Uterus (tissue), 4 donors: ENCODE results near the gene KIRREL3. TPM values are rescaled to one million over a fixed set of nuclear protein-coding genes. Genes with fewer than 3 reads are reported as not detected.

Experiments
- DNase-seq, 2 donors: peaks; one replicate each; pipeline ENCODE4 v3.0.0-alpha.2; 2019 to 2020
- H3K27ac ChIP-seq, 2 donors: fragments of 200-600 bp; sonication (generic); 1 replicate in 1 of 2; 2 replicates in 1 of 2; pipeline ENCODE4 v1.5.1; 2016 to 2018
- H3K27me3 ChIP-seq, 2 donors: fragments of 200-600 bp; sonication (generic); one replicate each; pipeline ENCODE4 v1.5.1; 2018 to 2019; ENCODE audit warnings: control low read depth in 1 of 2
- H3K36me3 ChIP-seq, 2 donors: fragments of 200-600 bp; sonication (generic); one replicate each; pipeline ENCODE4 v1.5.1; 2019; ENCODE audit warnings: control low read depth in 1 of 2
- H3K4me1 ChIP-seq, 2 donors: fragments of 200-600 bp; sonication (generic); one replicate each; pipeline ENCODE4 v1.5.1; 2018 to 2019; ENCODE audit warnings: control low read depth in 1 of 2
- H3K4me3 ChIP-seq, 2 donors: fragments of 200-600 bp; sonication (generic); 1 replicate in 1 of 2; 2 replicates in 1 of 2; pipeline ENCODE4 v1.5.1; 2018 to 2019; ENCODE audit warnings: mild to moderate bottlenecking in 1 of 2
- H3K9me3 ChIP-seq, 2 donors: fragments of 200-600 bp; sonication (generic); one replicate each; pipeline ENCODE4 v1.5.1; 2019; ENCODE audit warnings: control low read depth in 1 of 2
- CTCF ChIP-seq, 4 experiments: fragments of 200-600 bp in 2 of 4; fragments of 450-650 bp in 2 of 4; sonication (generic) in 2 of 4; IDR thresholded peaks; one replicate each; pipeline ENCODE4 v1.5.1; 2016 to 2019; ENCODE audit warnings: antibody characterized with exemption in 4 of 4, mild to moderate bottlenecking in 2 of 4, moderate library complexity in 1 of 4
- POLR2A ChIP-seq, 2 donors: fragments of 450-650 bp; IDR thresholded peaks; one replicate each; pipeline ENCODE4 v1.6.1; 2016; ENCODE audit warnings: antibody characterized with exemption in 2 of 2, mild to moderate bottlenecking in 1 of 2, moderate library complexity in 1 of 2
- intact Hi-C: fragments of 100-400 bp; cut with DNase I; formaldehyde crosslinking; loops from one replicate; pipeline ENCODE4 v1.15.1; 2023; ENCODE audit warnings: low total_unique reads
- total RNA-seq, 4 donors: library from RNA; depleted of rRNA in 3 of 4; stranded (reverse); fragments of >200 nt in 3 of 4; gene quantifications; one replicate each; pipeline versions ENCODE4 v1.1.0 to v1.2.4, GENCODE V29; 2014 to 2023
- donor health status: DM: yes; HTN: yes; CAD: no.

The KIRREL3 gene
- total RNA-seq, 4 donors from 2014 or later, result 10.0 TPM; not detected in 3

GRCh38 chr11:126487711-126488110 is 512.9 kb downstream of the KIRREL3 start:
- H3K4me1 ChIP-seq, result no peaks in the 10 kb centered on the region
- intact Hi-C loops, result no loop called here
- H3K9me3 ChIP-seq, result no peaks in the 10 kb centered on the region
- H3K36me3 ChIP-seq, result no peaks in the 10 kb centered on the region
- H3K4me3 ChIP-seq, result no peak overlapping the region
- H3K27ac ChIP-seq, result no peak overlapping the region
- no peak for DNase-seq
- no peak for TF ChIP-seq CTCF (IDR thresholded peaks at IDR 0.05)
- no peak for TF ChIP-seq POLR2A (IDR thresholded peaks at IDR 0.05)
- H3K27me3 ChIP-seq, result no peaks in the 10 kb centered on the region

GRCh38 chr11:126485986-126486635 is 514.5 kb downstream of the KIRREL3 start:
- Histone ChIP-seq H3K4me1 (no peaks in the 10 kb centered on the region), H3K27me3 (no peaks in the 10 kb centered on the region), H3K27ac (no peak overlapping the region), H3K4me3 (no peak overlapping the region), H3K9me3 (no peaks in the 10 kb centered on the region), H3K36me3 (no peaks in the 10 kb centered on the region)
- intact Hi-C loops, result no loop called here
- no peak for DNase-seq
- TF ChIP-seq POLR2A (IDR thresholded peaks at IDR 0.05) (no peak), CTCF (IDR thresholded peaks at IDR 0.05) (no peak)

- TF ChIP-seq CTCF (IDR thresholded peaks at IDR 0.05) (no peak), POLR2A (IDR thresholded peaks at IDR 0.05) (no peak)
- Histone ChIP-seq H3K4me1 (no peaks in the 10 kb centered on the region), H3K36me3 (no peaks in the 10 kb centered on the region), H3K27ac (no peak overlapping the region), H3K9me3 (no peaks in the 10 kb centered on the region), H3K27me3 (no peaks in the 10 kb centered on the region), H3K4me3 (no peak overlapping the region)
- intact Hi-C loops, result no loop called here
- no peak for DNase-seq
These were observed 515.4 kb downstream of the KIRREL3 start for GRCh38 chr11:126485021-126485792.

GRCh38 chr11:126484266-126484665 is 516.3 kb downstream of the KIRREL3 start:
- no peak for DNase-seq
- Histone ChIP-seq H3K4me3 (no peak overlapping the region), H3K27me3 (no peaks in the 10 kb centered on the region), H3K4me1 (no peaks in the 10 kb centered on the region), H3K27ac (no peak overlapping the region), H3K36me3 (no peaks in the 10 kb centered on the region), H3K9me3 (no peaks in the 10 kb centered on the region)
- intact Hi-C loops, result no loop called here
- TF ChIP-seq POLR2A (IDR thresholded peaks at IDR 0.05) (no peak), CTCF (IDR thresholded peaks at IDR 0.05) (no peak)

GRCh38 chr11:126483621-126484195 is 516.9 kb downstream of the KIRREL3 start:
- no peak overlapping the region for H3K27ac ChIP-seq
- intact Hi-C loops, result no loop called here

More at GRCh38 chr11:126483621-126484195, 516.9 kb downstream of the KIRREL3 start:
- H3K36me3 ChIP-seq, result no peaks in the 10 kb centered on the region
- TF ChIP-seq POLR2A (IDR thresholded peaks at IDR 0.05), result no peak
- no peak for TF ChIP-seq CTCF (IDR thresholded peaks at IDR 0.05)
- no peaks in the 10 kb centered on the region for H3K4me1 ChIP-seq
- H3K4me3 ChIP-seq, result no peak overlapping the region
- H3K9me3 ChIP-seq, result no peaks in the 10 kb centered on the region
- H3K27me3 ChIP-seq, result no peaks in the 10 kb centered on the region
- no peak for DNase-seq
